Activated CD8-positive, alpha-beta T cell treated with anti-CD3 and anti-CD28 coated beads, Interleukin-2, amount 10 ng/mL, durations not matched to agents 7 days and 5 days (primary cell): ENCODE data around the gene TASP1. TPM values are rescaled to one million over a fixed set of nuclear protein-coding genes. Genes with fewer than 3 reads are reported as not detected.
"Not testable (repeated sequence)": the region's sequence is repeated elsewhere in the genome, so short reads cannot be mapped to it uniquely, and the experiment has no call there.

Source experiments
- ATAC-seq: fragments of 150-1000 bp; cut with Tn5 transposase; one replicate; pipeline ENCODE4 v1.10.0; 2021; ENCODE audit warnings: moderate library complexity
- CTCF ChIA-PET: fragments of 350-600 bp; sonication (Branson Sonifier 250); formaldehyde crosslinking; loops from one replicate; lab custom pipeline; 2021; ENCODE audit warnings: antibody characterized with exemption; lab: Charles Lee
- POLR2A ChIA-PET: fragments of 350-600 bp; sonication (Branson Sonifier 250); formaldehyde crosslinking; loops from one replicate; lab custom pipeline; 2021; ENCODE audit warnings: antibody characterized with exemption; lab: Charles Lee
- DNase-seq: peaks from one replicate; pipeline ENCODE4 v3.0.0-alpha.2; 2020
- H3K27ac Mint-ChIP-seq: one replicate; pipeline ENCODE4 v1.8.0; 2021; ENCODE audit warnings: mild to moderate bottlenecking, mixed read lengths
- H3K27me3 Mint-ChIP-seq: one replicate; pipeline ENCODE4 v1.8.0; 2021; ENCODE audit warnings: low read depth, mixed read lengths
- H3K36me3 Mint-ChIP-seq: one replicate; pipeline ENCODE4 v1.8.0; 2021; ENCODE audit warnings: low read depth, mixed read lengths
- H3K4me1 Mint-ChIP-seq: one replicate; pipeline ENCODE4 v1.8.0; 2021; ENCODE audit warnings: low read depth, mixed read lengths
- H3K4me3 Mint-ChIP-seq: one replicate; pipeline ENCODE4 v1.8.0; 2021; ENCODE audit warnings: mild to moderate bottlenecking, mixed read lengths
- H3K9me3 Mint-ChIP-seq: one replicate; pipeline ENCODE4 v1.8.0; 2022; ENCODE audit warnings: mixed read lengths; ENCODE audit not compliant: insufficient read depth
- total RNA-seq, 2 experiments: library from RNA; stranded (reverse); gene quantifications; one replicate each; pipeline ENCODE4 v1.2.3, GENCODE V29; 2021

TASP1 gene
- total RNA-seq, 2 experiments from 2014 or later, result 9.6 to 11.8 TPM

GRCh38 chr20:13671512-13671911, 32.8 kb upstream of the TASP1 start:
- no peaks in the 10 kb centered on the region for H3K27me3 Mint-ChIP-seq
- ChIA-PET CTCF (interaction anchor here (1.3 kb wide), 1 partner anchor 13 kb away, joined by 3 read pairs; no protein-coding TSS in a partner anchor), POLR2A (interaction anchor here (0.7 kb wide), 1 partner anchor 99 kb away, joined by 3 read pairs; no protein-coding TSS in a partner anchor)
- DNase-seq (no peak), ATAC-seq (no peak)
- no peak overlapping the region for H3K4me3 Mint-ChIP-seq
- no peaks in the 10 kb centered on the region for H3K4me1 Mint-ChIP-seq
- H3K36me3 Mint-ChIP-seq, result no peaks in the 10 kb centered on the region
- no peaks in the 10 kb centered on the region for H3K9me3 Mint-ChIP-seq
- H3K27ac Mint-ChIP-seq, result no peak overlapping the region

GRCh38 chr20:13670160-13670559, 31.4 kb upstream of the TASP1 start:
- H3K27ac Mint-ChIP-seq, result no peak overlapping the region
- DNase-seq (no peak), ATAC-seq (no peak)
- H3K4me3 Mint-ChIP-seq, result no peak overlapping the region
- no peaks in the 10 kb centered on the region for H3K4me1 Mint-ChIP-seq
- no peaks in the 10 kb centered on the region for H3K27me3 Mint-ChIP-seq
- H3K36me3 Mint-ChIP-seq, result no peaks in the 10 kb centered on the region
- no peaks in the 10 kb centered on the region for H3K9me3 Mint-ChIP-seq
- POLR2A ChIA-PET, result no interaction called here
- CTCF ChIA-PET, result no interaction called here

GRCh38 chr20:13665709-13666395, 27.1 kb upstream of the TASP1 start:
- Mint-ChIP-seq H3K4me3 (no peak overlapping the region), H3K36me3 (no peaks in the 10 kb centered on the region), H3K9me3 (no peaks in the 10 kb centered on the region), H3K27ac (no peak overlapping the region), H3K4me1 (no peaks in the 10 kb centered on the region), H3K27me3 (no peaks in the 10 kb centered on the region)
- ChIA-PET POLR2A (no interaction called here), CTCF (no interaction called here)
- DNase-seq (no peak), ATAC-seq (no peak)

GRCh38 chr20:13661070-13661685, 22.4 kb upstream of the TASP1 start:
- ChIA-PET CTCF (interaction anchor here (1.5 kb wide), 1 partner anchor 115 kb away, joined by 6 read pairs; no protein-coding TSS in a partner anchor), POLR2A (no interaction called here)
- Mint-ChIP-seq H3K9me3 (no peaks in the 10 kb centered on the region), H3K4me1 (no peaks in the 10 kb centered on the region), H3K27ac (no peak overlapping the region), H3K27me3 (peaks cover 2% of the 10 kb centered on the region), H3K36me3 (no peaks in the 10 kb centered on the region), H3K4me3 (no peak overlapping the region)
- DNase-seq (no peak), ATAC-seq (no peak)

- DNase-seq, result no peak
- ChIA-PET POLR2A (no interaction called here), CTCF (no interaction called here)
- H3K9me3 Mint-ChIP-seq, result no peaks in the 10 kb centered on the region
- H3K4me3 Mint-ChIP-seq, result no peak overlapping the region
- no peak for ATAC-seq
- H3K27me3 Mint-ChIP-seq, result peaks cover 5% of the 10 kb centered on the region
- no peaks in the 10 kb centered on the region for H3K4me1 Mint-ChIP-seq
- no peak overlapping the region for H3K27ac Mint-ChIP-seq
- H3K36me3 Mint-ChIP-seq, result no peaks in the 10 kb centered on the region
Observed at GRCh38 chr20:13659288-13659687, 20.6 kb upstream of the TASP1 start.

- H3K36me3 Mint-ChIP-seq, H3K9me3 Mint-ChIP-seq, H3K27ac Mint-ChIP-seq, POLR2A ChIA-PET, CTCF ChIA-PET, H3K27me3 Mint-ChIP-seq, H3K4me3 Mint-ChIP-seq, H3K4me1 Mint-ChIP-seq, DNase-seq, ATAC-seq: not testable (repeated sequence)
Observed at GRCh38 chr20:13658060-13658459, 19.3 kb upstream of the TASP1 start.

GRCh38 chr20:13656721-13657368, 18.1 kb upstream of the TASP1 start:
- Mint-ChIP-seq H3K4me3 (no peak overlapping the region), H3K4me1 (no peaks in the 10 kb centered on the region), H3K9me3 (no peaks in the 10 kb centered on the region), H3K27ac (no peak overlapping the region), H3K36me3 (no peaks in the 10 kb centered on the region), H3K27me3 (peaks cover 6% of the 10 kb centered on the region)
- DNase-seq (no peak), ATAC-seq (no peak)
- CTCF ChIA-PET, result no interaction called here
- POLR2A ChIA-PET, result no interaction called here

GRCh38 chr20:13654463-13655023, 15.8 kb upstream of the TASP1 start:
- DNase-seq (no peak), ATAC-seq (no peak)
- Mint-ChIP-seq H3K4me3 (no peak overlapping the region), H3K9me3 (no peaks in the 10 kb centered on the region), H3K27ac (no peak overlapping the region), H3K36me3 (no peaks in the 10 kb centered on the region), H3K4me1 (no peaks in the 10 kb centered on the region), H3K27me3 (peaks cover 6% of the 10 kb centered on the region)
- CTCF ChIA-PET, result no interaction called here
- POLR2A ChIA-PET, result no interaction called here

GRCh38 chr20:13650474-13650873, 11.7 kb upstream of the TASP1 start:
- no peak for ATAC-seq

GRCh38 chr20:13648291-13649228, 9.8 kb upstream of the TASP1 start:
- no peaks in the 10 kb centered on the region for H3K36me3 Mint-ChIP-seq
- no peaks in the 10 kb centered on the region for H3K9me3 Mint-ChIP-seq
- ATAC-seq (no peak), DNase-seq (no peak)
- peaks cover 12% of the 10 kb centered on the region for H3K27me3 Mint-ChIP-seq
- CTCF ChIA-PET, result no interaction called here
- H3K4me1 Mint-ChIP-seq, result no peaks in the 10 kb centered on the region
- POLR2A ChIA-PET, result no interaction called here
- no peak overlapping the region for H3K4me3 Mint-ChIP-seq
- no peak overlapping the region for H3K27ac Mint-ChIP-seq

More at GRCh38 chr20:13650474-13650873, 11.7 kb upstream of the TASP1 start:
- ChIA-PET CTCF (no interaction called here), POLR2A (no interaction called here)
- DNase-seq, result no peak
- Mint-ChIP-seq H3K9me3 (no peaks in the 10 kb centered on the region), H3K27me3 (peaks cover 5% of the 10 kb centered on the region), H3K4me1 (no peaks in the 10 kb centered on the region), H3K4me3 (no peak overlapping the region), H3K27ac (no peak overlapping the region), H3K36me3 (no peaks in the 10 kb centered on the region)

- ATAC-seq (no peak), DNase-seq (no peak)
- H3K9me3 Mint-ChIP-seq, result no peaks in the 10 kb centered on the region
- peaks cover 3% of the 10 kb centered on the region for H3K4me1 Mint-ChIP-seq
- no peaks in the 10 kb centered on the region for H3K36me3 Mint-ChIP-seq
- H3K27ac Mint-ChIP-seq, result no peak overlapping the region
- H3K27me3 Mint-ChIP-seq, result peaks cover 17% of the 10 kb centered on the region
- no peak overlapping the region for H3K4me3 Mint-ChIP-seq
- CTCF ChIA-PET, result no interaction called here
- POLR2A ChIA-PET, result no interaction called here
Observed at GRCh38 chr20:13644010-13644409, 5.3 kb upstream of the TASP1 start.
